GM19193 (cell line): Measurements from ENCODE around the gene SNX32.

Source experiments
- POLR2A ChIP-seq: IDR thresholded peaks from 4 replicates; pipeline ENCODE4 v1.6.1; 2011; ENCODE audit not compliant: insufficient read depth, insufficient read length; ENCODE audit errors: extremely low read depth

Gene SNX32

GRCh38 chr11:65793144-65793581 is 40.6 kb upstream of the SNX32 start:
- TF ChIP-seq POLR2A: no peak

GRCh38 chr11:65793625-65794400 is 40.0 kb upstream of the SNX32 start:
- TF ChIP-seq POLR2A: no peak

- no peak for TF ChIP-seq POLR2A
Observed at GRCh38 chr11:65794570-65795510, 38.9 kb upstream of the SNX32 start.

DNA sequence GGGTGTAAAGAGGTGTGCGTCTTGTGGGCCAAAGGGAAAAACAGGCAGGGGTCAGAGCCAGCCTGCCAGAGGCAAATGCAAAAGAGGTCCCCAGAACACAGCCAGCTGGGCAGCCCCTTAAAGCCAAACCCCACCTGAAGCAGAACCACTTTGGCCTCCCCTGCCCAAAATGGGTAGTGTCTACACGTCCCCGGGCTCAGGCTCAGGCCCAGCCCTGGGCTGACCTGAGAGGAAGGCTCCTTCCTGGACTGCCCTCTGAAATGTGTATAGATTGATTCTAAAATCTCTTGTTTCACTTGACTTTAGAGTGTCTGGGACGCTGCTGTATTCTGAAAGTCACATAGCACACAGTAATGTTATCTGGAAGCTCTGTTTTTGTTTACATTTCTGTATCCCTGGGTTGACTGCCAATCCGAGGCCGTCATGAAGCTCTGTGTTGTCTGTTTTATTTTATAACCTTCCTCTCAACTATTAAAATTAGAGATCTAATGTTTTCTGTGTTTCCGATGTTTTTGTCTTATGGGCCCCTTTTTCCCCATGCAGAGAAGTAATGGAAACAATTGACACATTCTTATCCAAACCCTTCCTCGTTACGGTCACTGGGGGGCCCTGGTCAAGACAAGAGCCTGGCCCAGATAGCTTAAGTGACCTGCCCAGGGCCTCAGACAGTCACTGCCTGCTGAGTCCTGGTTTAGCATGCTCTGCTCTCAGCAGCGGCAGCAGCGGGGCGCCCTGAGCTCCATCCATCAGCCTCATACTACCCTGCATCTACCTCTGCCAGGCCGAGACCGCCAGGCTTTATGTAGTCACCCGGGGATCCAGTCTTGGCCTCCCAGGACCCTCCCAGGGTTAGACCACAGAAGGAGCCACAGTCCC is 36.8 kb upstream of the SNX32 start:
- no peak for TF ChIP-seq POLR2A

DNA sequence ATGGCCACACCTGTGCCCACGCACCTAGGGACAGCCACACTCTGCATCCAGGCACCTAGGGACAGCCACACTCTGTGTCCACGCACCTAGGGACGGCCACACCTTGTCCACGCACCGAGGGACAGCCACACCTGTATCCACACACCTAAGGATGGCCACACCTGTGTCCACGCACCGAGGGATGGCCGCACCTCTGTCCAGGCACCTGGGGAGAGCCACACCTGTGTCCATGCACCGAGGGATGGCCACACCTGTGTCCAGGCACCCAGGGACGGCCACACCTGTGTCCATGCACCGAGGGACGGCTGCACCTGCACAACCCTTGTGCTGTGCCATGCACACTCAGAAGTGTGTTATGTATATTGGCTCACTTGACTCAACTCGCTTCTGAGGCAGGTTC is 36.1 kb upstream of the SNX32 start:
- TF ChIP-seq POLR2A: no peak

DNA sequence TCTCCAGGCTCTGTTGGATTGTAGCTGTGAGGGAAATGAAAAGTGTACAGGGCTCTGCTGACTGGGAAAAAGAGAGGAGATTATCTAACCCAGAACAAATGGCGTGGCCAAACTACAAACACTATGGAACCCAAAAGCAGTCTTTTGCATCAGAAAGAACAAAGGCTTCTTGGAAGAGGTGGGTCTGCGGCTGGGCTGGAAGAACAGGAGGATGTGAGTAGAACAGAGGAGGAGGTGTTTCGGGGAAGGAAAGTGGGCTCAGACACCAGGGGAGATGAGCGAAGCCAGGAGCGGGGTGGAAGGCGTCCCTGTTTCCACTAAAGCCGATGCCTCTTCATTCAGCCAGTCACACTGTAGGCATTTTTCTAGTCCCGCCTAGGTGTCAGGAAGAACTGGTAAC is 34.9 kb upstream of the SNX32 start:
- no peak for TF ChIP-seq POLR2A

GRCh38 chr11:65801153-65801987 is 32.4 kb upstream of the SNX32 start:
- TF ChIP-seq POLR2A: no peak

GRCh38 chr11:65802841-65803240 is 30.9 kb upstream of the SNX32 start:
- no peak for TF ChIP-seq POLR2A

DNA sequence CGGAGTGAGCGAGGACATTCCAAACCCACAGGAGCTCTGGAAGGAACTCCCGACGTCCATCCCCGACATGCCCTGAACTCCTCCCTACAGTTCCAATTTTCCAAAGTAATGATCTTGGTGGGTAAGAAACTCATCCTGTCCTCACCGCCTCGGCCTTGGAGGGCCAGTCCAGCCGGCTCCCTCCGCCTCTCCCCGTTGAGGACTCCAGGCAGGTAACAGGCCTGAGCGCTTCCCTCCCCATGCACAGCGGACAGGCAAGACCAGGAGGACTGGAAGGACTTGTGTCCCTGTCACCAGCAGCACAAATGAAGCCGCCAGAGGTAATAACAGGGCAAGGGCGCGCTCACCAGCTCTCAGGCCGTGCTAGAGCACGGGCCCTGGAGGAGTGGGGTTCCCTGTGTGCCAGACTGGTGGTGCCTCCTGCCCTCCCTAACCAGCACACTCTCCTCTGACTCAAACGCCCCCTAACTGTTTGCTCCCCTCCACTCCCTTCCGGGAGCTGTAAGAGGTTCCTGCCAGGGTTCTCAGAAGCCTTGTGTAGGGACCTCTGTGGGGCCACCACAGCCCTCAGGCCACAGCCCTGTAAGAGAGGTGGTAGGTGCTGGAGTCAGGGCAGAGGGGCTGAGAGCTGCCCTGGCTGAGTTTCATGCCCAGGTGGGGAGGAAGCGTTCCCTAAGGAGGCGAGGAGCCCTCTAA is 29.8 kb upstream of the SNX32 start:
- TF ChIP-seq POLR2A: no peak

DNA sequence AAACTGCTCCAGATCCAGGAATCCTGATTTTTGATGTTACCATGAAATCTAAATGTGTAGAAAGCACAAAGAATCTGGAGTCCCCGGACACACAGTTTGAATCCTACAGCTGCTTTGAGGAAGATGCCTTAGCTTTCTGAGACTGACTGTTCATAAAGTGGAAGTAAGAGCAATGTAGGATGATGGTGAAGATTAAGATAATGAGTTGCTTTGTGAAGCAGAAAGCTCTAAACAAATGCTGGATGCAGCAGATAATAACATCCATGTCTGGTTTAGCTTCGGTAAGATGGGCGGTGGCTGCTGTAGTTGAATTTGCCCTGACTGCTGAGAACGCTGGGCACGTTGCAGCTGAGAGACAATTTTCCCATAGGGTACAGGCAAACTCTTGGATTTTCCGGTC is 26.8 kb upstream of the SNX32 start:
- no peak for TF ChIP-seq POLR2A

- TF ChIP-seq POLR2A: no peak
Observed at GRCh38 chr11:65808744-65809341, 24.9 kb upstream of the SNX32 start.

DNA sequence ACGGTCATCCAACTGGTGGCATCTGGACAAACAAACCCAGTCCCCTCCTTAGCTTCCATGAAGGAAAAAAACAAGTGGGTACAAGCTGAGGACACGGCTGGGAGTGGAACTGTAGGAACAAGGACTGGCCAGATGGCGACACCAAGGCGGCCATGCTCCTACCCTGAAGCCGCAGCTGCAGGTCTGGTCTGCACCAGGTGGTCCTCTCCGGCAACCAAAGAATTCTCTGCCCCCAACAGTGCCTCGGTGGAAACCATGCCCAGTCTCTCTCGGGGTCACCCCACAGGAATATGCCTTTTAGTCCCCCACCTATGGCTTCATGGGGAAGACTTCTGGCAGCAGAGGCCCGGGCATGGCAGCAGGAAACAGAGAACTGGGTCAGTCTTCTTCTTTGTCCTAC is 24.3 kb upstream of the SNX32 start:
- TF ChIP-seq POLR2A: no peak
